Lower leg skin (tissue), 4 donors: ENCODE results near the gene SLC4A4. TPM values are rescaled to one million over a fixed set of nuclear protein-coding genes. Genes with fewer than 3 reads are reported as not detected.

ENCODE experiments used
- DNase-seq, 2 donors: peaks; one replicate each; pipeline ENCODE4 v3.0.0-alpha.2; 2019; ENCODE audit warnings: low spot score in 2 of 2
- H3K4me3 ChIP-seq: fragments of 200-600 bp; sonication (generic); 2 replicates; pipeline ENCODE4 v1.5.1; 2017; ENCODE audit warnings: mild to moderate bottlenecking, low read depth; ENCODE audit not compliant: poor library complexity, severe bottlenecking
- POLR2A ChIP-seq, 2 donors: fragments of 450-650 bp; IDR thresholded peaks; one replicate each; pipeline ENCODE4 v1.6.1; 2016 to 2017; ENCODE audit warnings: antibody characterized with exemption in 2 of 2, mild to moderate bottlenecking in 1 of 2, moderate library complexity in 1 of 2
- WGBS, 2 donors: methylation state at CpG; one replicate each; pipeline ENCODE4 v1.1.5; 2018; 5-methylcytosine and 5-hydroxymethylcytosine counted together
- intact Hi-C: fragments of 100-400 bp; cut with DNase I; formaldehyde crosslinking; loops from one replicate; pipeline ENCODE4 v1.15.0; 2023; ENCODE audit warnings: low total_unique reads
- total RNA-seq, 4 donors: library from RNA; depleted of rRNA; stranded (reverse); fragments of >200 nt; gene quantifications; one replicate each; pipeline ENCODE4 v1.1.0, GENCODE V29; 2016
- TF ChIP-seq, protein P1 (sequence below), 3 donors: fragments of 450-650 bp; IDR thresholded peaks; one replicate each; pipeline ENCODE4 v1.5.1; 2016; ENCODE audit warnings: antibody characterized with exemption in 3 of 3, mild to moderate bottlenecking in 3 of 3, moderate library complexity in 2 of 3

Gene SLC4A4
- total RNA-seq, 4 donors from 2014 or later, result 0.25 to 0.51 (median 0.47) TPM

DNA sequence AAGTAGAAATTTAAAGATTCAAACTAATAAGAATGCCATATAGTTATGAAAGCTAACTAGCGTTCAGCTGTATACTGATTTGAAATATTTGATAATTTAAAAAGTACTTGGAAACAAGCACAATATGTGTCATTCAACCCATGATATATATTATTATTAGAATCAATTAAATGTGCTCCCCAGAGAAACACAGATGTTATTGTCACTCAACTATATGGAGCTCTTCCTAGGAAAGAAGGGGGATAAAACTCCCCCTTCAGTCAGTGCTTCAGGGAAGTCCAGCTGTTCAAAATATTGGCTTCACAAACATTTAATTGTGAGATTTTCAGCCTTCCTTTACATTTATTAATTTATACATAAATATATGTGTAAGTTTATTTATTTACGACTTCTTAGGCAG, 135.9 kb downstream of the SLC4A4 start:
- WGBS, 2 donors, result 91 to 94% methylated on average over 2 of the region's 2 CpGs
- TF ChIP-seq POLR2A (IDR thresholded peaks at IDR 0.05), result no peak
- TF ChIP-seq, protein P1, sequence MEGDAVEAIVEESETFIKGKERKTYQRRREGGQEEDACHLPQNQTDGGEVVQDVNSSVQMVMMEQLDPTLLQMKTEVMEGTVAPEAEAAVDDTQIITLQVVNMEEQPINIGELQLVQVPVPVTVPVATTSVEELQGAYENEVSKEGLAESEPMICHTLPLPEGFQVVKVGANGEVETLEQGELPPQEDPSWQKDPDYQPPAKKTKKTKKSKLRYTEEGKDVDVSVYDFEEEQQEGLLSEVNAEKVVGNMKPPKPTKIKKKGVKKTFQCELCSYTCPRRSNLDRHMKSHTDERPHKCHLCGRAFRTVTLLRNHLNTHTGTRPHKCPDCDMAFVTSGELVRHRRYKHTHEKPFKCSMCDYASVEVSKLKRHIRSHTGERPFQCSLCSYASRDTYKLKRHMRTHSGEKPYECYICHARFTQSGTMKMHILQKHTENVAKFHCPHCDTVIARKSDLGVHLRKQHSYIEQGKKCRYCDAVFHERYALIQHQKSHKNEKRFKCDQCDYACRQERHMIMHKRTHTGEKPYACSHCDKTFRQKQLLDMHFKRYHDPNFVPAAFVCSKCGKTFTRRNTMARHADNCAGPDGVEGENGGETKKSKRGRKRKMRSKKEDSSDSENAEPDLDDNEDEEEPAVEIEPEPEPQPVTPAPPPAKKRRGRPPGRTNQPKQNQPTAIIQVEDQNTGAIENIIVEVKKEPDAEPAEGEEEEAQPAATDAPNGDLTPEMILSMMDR (IDR thresholded peaks at IDR 0.05), result no peak
- no peak for DNase-seq
- intact Hi-C loops, result no loop called here
- H3K4me3 ChIP-seq, result no peak overlapping the region

DNA sequence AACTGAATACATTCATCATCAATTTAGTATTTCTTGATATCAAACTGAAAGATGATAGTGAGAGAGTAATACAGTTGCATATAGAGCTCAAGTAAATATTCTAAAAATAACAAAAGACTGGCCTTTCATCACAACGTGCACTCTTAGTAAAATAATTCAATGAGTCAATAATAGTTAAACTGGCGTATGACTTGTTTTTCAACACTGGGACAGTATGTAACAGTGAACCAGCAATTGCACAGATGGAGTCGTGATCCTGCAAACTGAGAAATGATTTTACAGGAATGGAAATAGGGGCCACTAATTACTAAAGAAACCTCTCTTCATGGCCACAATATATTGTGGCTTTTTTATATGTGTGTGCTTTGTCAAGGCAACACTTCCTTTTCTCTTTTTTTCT, 137.4 kb downstream of the SLC4A4 start:
- intact Hi-C loops, result no loop called here
- 64 to 80% methylated on average over 3 of the region's 3 CpGs for WGBS, 2 donors
- no peak for DNase-seq
- TF ChIP-seq, protein P1 (IDR thresholded peaks at IDR 0.05), result no peak
- TF ChIP-seq POLR2A (IDR thresholded peaks at IDR 0.05), result no peak
- H3K4me3 ChIP-seq, result no peak overlapping the region

DNA sequence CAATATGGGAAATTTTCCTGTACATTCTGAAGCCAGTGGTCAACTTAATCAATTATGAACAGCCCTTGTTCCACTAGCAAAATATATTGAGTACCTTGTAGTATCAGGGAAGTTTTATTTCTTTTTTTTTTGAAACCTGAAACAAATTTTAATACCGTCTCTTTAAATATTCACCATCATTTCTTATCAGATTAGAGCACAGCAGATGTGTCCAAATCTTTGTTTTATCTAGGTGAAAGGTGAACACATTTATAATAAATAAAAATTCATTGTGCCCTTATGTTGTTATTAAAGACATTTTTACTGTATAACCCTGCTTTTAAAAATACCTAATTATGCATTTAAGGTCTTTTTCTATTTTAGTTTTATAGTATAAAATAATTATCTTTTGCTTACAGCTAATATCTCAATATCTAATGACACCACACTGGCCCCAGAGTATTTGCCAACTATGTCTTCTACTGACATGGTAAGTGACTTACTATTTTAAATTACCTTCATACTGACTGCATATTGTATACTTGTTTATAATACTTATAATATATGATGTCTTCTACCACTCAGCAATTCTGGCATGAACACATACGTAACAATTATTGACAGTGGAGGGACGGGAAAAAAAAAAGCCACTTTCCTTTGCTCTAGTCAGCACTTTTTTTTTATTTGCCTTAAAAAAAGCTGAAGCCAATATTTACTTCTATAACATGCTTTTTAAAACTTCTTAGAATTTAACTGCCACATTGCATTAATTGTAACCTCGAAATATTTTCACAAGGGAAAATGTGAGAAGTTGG, 147.9 kb downstream of the SLC4A4 start:
- TF ChIP-seq, protein P1 (IDR thresholded peaks at IDR 0.05), result no peak
- TF ChIP-seq POLR2A (IDR thresholded peaks at IDR 0.05), result no peak
- 54 to 64% methylated on average over 4 of the region's 4 CpGs for WGBS, 2 donors
- no peak overlapping the region for H3K4me3 ChIP-seq
- no peak for DNase-seq
- intact Hi-C loops, result no loop called here

DNA sequence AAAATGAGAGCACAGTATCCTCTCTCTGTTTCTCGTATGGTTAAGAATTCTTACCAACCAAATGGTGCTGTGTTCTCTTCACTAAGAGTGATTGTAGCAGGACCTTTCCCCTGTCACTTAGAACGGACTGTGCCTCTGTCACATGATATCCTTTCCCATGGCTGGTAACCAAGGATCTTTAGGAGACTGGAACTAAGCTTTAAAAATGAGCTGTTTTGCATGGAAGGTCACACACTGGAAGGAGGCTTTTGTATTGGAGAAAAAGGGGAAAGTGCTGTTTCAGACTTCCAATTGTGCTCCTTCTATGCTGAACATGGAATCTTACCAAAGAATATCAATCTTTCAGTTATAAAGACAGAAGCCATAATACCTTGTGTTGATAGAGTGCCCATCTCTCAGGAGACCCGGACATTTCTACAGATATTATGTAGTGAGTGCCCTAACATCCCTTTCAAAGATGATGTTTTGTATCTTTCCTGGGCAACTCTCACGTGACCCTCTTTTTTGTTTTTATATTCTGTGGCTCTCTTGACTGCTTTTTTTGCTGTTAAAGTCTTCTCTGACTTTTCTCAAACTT, 148.6 kb downstream of the SLC4A4 start:
- 62 to 65% methylated on average over 4 of the region's 4 CpGs for WGBS, 2 donors
- intact Hi-C loops, result no loop called here
- no peak for DNase-seq
- H3K4me3 ChIP-seq, result no peak overlapping the region
- no peak for TF ChIP-seq POLR2A (IDR thresholded peaks at IDR 0.05)
- TF ChIP-seq, protein P1 (IDR thresholded peaks at IDR 0.05), result no peak

DNA sequence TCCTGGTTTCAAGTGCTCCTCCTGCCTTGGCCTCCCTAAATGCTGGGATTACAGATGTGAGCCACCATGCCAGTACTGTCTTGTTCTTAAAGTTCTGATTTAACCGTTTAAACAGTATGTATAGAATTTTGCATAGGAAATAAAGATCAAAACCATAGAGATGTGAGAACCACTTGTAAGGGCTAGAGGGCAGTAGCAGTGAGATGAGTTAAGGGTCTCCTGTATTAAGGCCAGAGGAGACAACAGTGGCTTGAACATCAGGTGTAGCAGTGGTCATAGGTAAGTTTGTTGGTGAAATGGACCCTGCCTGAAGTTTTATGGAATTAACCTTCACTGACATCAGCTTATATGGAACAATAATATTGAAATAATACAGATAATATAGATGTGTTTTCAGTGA, 155.7 kb downstream of the SLC4A4 start:
- H3K4me3 ChIP-seq, result no peak overlapping the region
- no peak for DNase-seq
- intact Hi-C loops, result no loop called here
- WGBS, 2 donors, result 50 to 70% methylated on average over 1 of the region's 1 CpG
- TF ChIP-seq POLR2A (IDR thresholded peaks at IDR 0.05), result no peak
- TF ChIP-seq, protein P1 (IDR thresholded peaks at IDR 0.05), result no peak
